Measurements from ENCODE around the gene TTC17. TPM values are rescaled to one million over a fixed set of nuclear protein-coding genes. Genes with fewer than 3 reads are reported as not detected.

The TTC17 gene
- total RNA-seq, 2 experiments from 2014 or later = 71.3 to 84.2 TPM

GRCh38 chr11:43393765-43394355, 35.1 kb downstream of the TTC17 start:
- no peak overlapping the region for H3K4me3 ChIP-seq (ENCODE audit: low read depth, low read length, poor library complexity, severe bottlenecking)
- no peak overlapping the region for H2AFZ ChIP-seq (ENCODE audit: low read length)
- H3K9me2 ChIP-seq (ENCODE audit: insufficient read depth, low read length) = no peaks in the 10 kb centered on the region
- no peak overlapping the region for H3K4me2 ChIP-seq (ENCODE audit: low read length)
- no TSS peak for BruUV-seq (replicated peaks)
- no peaks in the 10 kb centered on the region for H3K4me1 ChIP-seq (ENCODE audit: insufficient read depth, low read length, poor library complexity, severe bottlenecking)
- POLR2A ChIA-PET = no interaction called here
- peaks cover 78% of the 10 kb centered on the region for H3K36me3 ChIP-seq (ENCODE audit: insufficient read depth, low read length)
- CTCF ChIA-PET (ENCODE audit: unreplicated experiment) = no interaction called here
- intact Hi-C loops (cut with micrococcal nuclease; ENCODE audit: unreplicated experiment) = no loop called here
- H3K9me3 ChIP-seq (ENCODE audit: low read length) = no peaks in the 10 kb centered on the region
- TF ChIP-seq EZH2phosphoT487 (IDR thresholded peaks at IDR 0.05; ENCODE audit: borderline replicate concordance, low read depth, low read length) (no peak), CTCF (conservative IDR thresholded peaks at IDR 0.05; ENCODE audit: low read length) (no peak)
- no peak for DNase-seq (ENCODE audit: low spot score)
- H3K27ac ChIP-seq (ENCODE audit: low read depth, low read length, poor library complexity, severe bottlenecking) = no peak overlapping the region
- no peaks in the 10 kb centered on the region for H3K79me2 ChIP-seq (ENCODE audit: insufficient read depth, low read depth, low read length)
- no peaks in the 10 kb centered on the region; the same call in 1 of the 2 replicates for H4K20me1 ChIP-seq (ENCODE audit: insufficient read depth, low read length)

GRCh38 chr11:43396617-43397016, 37.9 kb downstream of the TTC17 start:
- no peak for DNase-seq (ENCODE audit: low spot score)
- Histone ChIP-seq H3K4me2 (ENCODE audit: low read length) (no peak overlapping the region), H3K27ac (ENCODE audit: low read depth, low read length, poor library complexity, severe bottlenecking) (no peak overlapping the region), H3K9me2 (ENCODE audit: insufficient read depth, low read length) (no peaks in the 10 kb centered on the region), H4K20me1 (ENCODE audit: insufficient read depth, low read length) (no peaks in the 10 kb centered on the region; the same call in 1 of the 2 replicates), H2AFZ (ENCODE audit: low read length) (no peak overlapping the region), H3K9me3 (ENCODE audit: low read length) (no peaks in the 10 kb centered on the region), H3K36me3 (ENCODE audit: insufficient read depth, low read length) (peaks cover 83% of the 10 kb centered on the region), H3K79me2 (ENCODE audit: insufficient read depth, low read depth, low read length) (no peaks in the 10 kb centered on the region), H3K4me3 (ENCODE audit: low read depth, low read length, poor library complexity, severe bottlenecking) (no peak overlapping the region), H3K4me1 (ENCODE audit: insufficient read depth, low read length, poor library complexity, severe bottlenecking) (no peaks in the 10 kb centered on the region)
- ChIA-PET CTCF (ENCODE audit: unreplicated experiment) (no interaction called here), POLR2A (interaction anchor here (0.7 to 1.8 kb wide), 8 partner anchors 8 to 961 kb away, joined by 3 to 9 read pairs (median 4); partner anchors contain the start of gene TTC17)
- intact Hi-C loops (cut with micrococcal nuclease; ENCODE audit: unreplicated experiment) = no loop called here
- BruUV-seq (replicated peaks) = no TSS peak
- TF ChIP-seq EZH2phosphoT487 (IDR thresholded peaks at IDR 0.05; ENCODE audit: borderline replicate concordance, low read depth, low read length) (no peak), CTCF (conservative IDR thresholded peaks at IDR 0.05; ENCODE audit: low read length) (no peak)

GRCh38 chr11:43397251-43397650, 38.5 kb downstream of the TTC17 start:
- no peaks in the 10 kb centered on the region for H3K79me2 ChIP-seq (ENCODE audit: insufficient read depth, low read depth, low read length)
- no peaks in the 10 kb centered on the region for H4K20me1 ChIP-seq (ENCODE audit: insufficient read depth, low read length)
- no peak overlapping the region for H3K4me3 ChIP-seq (ENCODE audit: low read depth, low read length, poor library complexity, severe bottlenecking)
- BruUV-seq (replicated peaks) = no TSS peak
- no peak overlapping the region for H3K4me2 ChIP-seq (ENCODE audit: low read length)
- CTCF ChIA-PET (ENCODE audit: unreplicated experiment) = no interaction called here
- H2AFZ ChIP-seq (ENCODE audit: low read length) = no peak overlapping the region
- no peaks in the 10 kb centered on the region for H3K9me3 ChIP-seq (ENCODE audit: low read length)
- H3K9me2 ChIP-seq (ENCODE audit: insufficient read depth, low read length) = no peaks in the 10 kb centered on the region
- H3K4me1 ChIP-seq (ENCODE audit: insufficient read depth, low read length, poor library complexity, severe bottlenecking) = no peaks in the 10 kb centered on the region
- intact Hi-C loops (cut with micrococcal nuclease; ENCODE audit: unreplicated experiment) = no loop called here
- TF ChIP-seq EZH2phosphoT487 (IDR thresholded peaks at IDR 0.05; ENCODE audit: borderline replicate concordance, low read depth, low read length) (no peak), CTCF (conservative IDR thresholded peaks at IDR 0.05; ENCODE audit: low read length) (no peak)
- DNase-seq (ENCODE audit: low spot score) = no peak
- peaks cover 81% of the 10 kb centered on the region for H3K36me3 ChIP-seq (ENCODE audit: insufficient read depth, low read length)
- H3K27ac ChIP-seq (ENCODE audit: low read depth, low read length, poor library complexity, severe bottlenecking) = no peak overlapping the region
- POLR2A ChIA-PET = interaction anchor here (0.7 to 1.8 kb wide), 4 partner anchors 9 to 960 kb away, joined by 3 to 6 read pairs (median 4); partner anchors contain the start of gene TTC17

All from OCI-LY7 (cell line).